NCI-H2029 (cell line): Measurements from ENCODE around the gene FRG2C.
"Not testable (repeated sequence)": the region's sequence is repeated elsewhere in the genome, so short reads cannot be mapped to it uniquely, and the experiment has no call there.

Experiments used
- DNase-seq: peaks from one replicate; lab custom pipeline; 2025; lab: John Stamatoyannopoulos, UW

The FRG2C gene

GRCh38 chr3:75669348-75670297, 5.5 kb downstream of the FRG2C start:
- not testable (repeated sequence) for DNase-seq

DNA sequence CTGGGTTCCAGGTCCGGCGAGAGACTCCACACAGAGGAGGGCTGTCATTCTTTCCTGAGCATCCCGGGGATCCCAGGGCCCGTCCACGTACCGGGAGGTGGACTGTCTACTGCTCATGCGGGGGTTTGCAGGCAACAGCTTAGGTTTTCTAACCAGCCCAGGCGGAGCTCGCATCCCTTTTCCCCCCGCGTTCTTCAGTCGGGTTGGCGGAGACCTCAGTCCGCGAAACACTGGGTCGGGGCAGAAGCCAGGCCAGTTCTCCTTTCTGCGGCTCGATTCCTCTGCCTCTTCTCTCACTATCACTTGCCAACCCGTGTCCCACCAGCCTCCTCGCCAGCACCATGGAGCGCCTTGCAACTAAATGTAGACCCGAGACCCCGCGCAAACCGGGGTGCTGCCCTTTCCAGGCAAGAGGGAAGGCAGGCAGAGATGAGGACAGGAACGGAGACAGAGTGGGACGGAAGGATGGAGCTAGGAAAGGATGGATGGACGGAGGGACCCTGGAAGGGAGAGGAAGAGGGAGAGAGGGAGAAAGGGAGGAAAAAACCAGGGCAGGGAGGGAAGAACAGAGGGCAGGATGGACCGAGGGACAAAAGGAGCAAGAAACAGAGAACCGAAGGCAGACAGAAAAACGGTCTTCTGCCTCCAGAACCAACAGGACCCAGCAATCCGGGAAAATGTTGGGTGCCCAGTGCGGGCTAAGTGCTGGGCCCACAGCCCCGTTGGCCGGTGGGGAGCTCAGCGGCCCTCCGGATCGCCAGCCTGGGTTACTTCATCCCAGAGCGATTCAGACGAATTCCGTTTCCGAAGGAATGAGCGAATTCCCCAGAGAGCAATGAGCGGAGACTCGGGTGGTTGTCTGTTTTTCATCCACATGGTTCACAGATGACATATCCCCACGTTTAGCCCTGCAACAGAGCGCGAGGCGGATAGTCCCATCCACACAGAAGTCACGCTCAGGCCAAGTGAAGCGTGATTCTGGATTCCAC, 6.5 kb downstream of the FRG2C start:
- DNase-seq: not testable (repeated sequence)

DNA sequence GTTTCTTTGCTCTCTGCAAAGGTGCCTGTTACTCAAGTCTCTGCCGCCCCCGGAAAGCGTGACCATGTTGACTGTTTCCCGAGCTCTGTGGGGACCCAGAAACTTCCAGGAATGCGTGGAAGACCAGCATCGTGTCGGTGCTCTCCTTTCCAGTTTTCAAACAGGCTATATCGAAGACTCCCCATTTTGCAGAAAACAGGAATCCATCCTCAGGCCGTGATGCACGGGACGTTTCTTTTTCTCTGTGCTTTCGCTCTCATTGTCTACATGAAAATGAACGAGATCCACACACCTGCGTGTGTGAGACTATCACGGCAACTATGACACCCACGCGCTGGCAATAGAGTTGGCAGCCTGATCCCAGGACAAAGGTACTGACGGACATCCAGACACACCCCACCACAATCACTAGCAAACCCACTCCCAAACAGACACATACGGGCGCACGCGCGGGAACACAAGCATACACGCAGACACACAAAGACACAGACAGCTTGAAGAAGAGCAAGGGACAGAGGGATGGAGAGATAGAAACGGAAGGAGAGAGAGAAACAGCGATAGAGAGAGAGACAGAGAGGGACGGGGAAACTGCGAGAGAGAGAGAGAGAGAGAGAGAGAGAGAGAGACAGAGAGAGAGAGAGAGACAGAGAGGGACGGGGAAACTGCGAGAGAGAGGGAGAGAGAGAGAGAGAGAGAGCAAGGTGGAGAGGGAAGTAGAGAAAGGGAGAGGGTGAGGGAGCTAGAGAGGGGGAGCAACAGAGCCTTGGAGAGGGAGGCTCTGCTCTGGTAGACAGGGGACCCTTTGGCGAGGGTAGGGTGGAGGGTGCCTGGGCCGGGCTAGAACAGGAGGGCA, 7.4 kb downstream of the FRG2C start:
- DNase-seq: not testable (repeated sequence)

DNA sequence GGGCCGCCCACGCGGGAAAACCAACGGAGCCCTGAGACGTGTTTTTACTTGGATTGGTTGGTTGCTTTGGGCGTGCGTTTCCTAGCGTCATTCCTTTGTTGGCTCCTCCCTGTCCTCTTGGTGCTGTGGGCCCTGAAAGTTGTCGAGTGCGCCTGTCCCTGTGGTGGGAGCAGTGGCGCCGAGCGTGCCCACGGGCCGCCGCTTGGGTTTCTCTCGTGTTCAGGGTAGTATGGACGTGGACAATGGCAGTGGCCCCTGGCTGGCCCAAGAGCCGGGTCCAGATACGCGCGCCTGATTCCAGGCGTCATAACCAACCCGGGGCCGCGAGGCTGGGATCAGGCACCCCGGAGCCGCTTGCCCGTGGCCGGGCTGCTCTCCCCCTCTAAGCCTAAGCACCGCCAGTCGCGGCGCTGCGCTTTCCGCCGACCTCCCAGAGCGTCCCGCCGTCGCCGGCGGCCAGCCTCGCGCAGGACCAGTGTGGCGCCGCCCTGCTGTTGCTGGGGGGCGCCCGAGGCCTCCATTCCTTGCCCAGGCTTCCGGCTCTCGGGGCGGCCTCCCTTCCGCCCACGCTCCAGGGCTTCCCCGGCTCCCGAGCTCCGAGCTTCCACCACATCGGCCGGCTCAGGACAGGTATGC, 8.1 kb downstream of the FRG2C start:
- DNase-seq: not testable (repeated sequence)

DNA sequence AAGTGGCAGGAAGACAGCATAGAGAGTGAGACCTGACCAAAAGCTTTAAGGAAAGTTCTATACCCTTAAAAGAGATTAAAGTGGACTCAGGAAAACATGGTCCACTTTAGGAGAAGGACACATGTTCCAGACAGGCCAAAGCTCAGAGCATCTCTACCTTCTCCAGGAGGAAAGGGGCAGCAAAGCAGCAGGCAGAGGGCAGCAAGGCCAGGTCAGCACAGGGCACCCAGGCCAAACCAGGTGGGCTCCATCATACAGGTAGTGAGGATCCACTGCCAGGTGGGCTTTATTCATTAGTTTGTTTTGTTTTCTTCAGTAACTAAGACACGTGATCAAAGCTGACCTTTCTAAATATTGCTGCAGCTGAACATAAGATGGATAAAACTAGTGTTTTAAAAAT, 19.8 kb downstream of the FRG2C start:
- DNase-seq: not testable (repeated sequence)

- DNase-seq: no peak
These were observed 23.2 kb downstream of the FRG2C start for GRCh38 chr3:75687323-75687722.

GRCh38 chr3:75692061-75692460, 27.9 kb downstream of the FRG2C start:
- DNase-seq: no peak
